Activated CD8-positive, alpha-beta memory T cell treated with anti-CD3 and anti-CD28 coated beads, Interleukin-2, amount 50 U/mL, for 1 hour (primary cell): ENCODE results near the gene C12orf43.
"Not testable (repeated sequence)": the region's sequence is repeated elsewhere in the genome, so short reads cannot be mapped to it uniquely, and the experiment has no call there.

Experiments
- DNase-seq: peaks from one replicate; pipeline ENCODE4 v3.0.0-alpha.2; 2020; ENCODE audit errors: extremely low read depth

The C12orf43 gene

GRCh38 chr12:121015825-121016766 lies at the start of gene C12orf43:
Gene C12orf43, minus strand, starts transcription at chr12:121016487. Its CDS starts 13 bp downstream, at chr12:121016474.
- DNase-seq = peak; percentile 86

GRCh38 chr12:121065345-121065744 lies 49.1 kb upstream of the C12orf43 start:
- no peak for DNase-seq

- not testable (repeated sequence) for DNase-seq
Observed at GRCh38 chr12:121064586-121064985, 48.3 kb upstream of the C12orf43 start.

- DNase-seq = no peak
Observed at GRCh38 chr12:121064116-121064515, 47.8 kb upstream of the C12orf43 start.

GRCh38 chr12:121062391-121063045 lies 46.2 kb upstream of the C12orf43 start:
- no peak for DNase-seq

- no peak for DNase-seq
Observed at GRCh38 chr12:121061831-121062230, 45.5 kb upstream of the C12orf43 start.

- peak; percentile 18 for DNase-seq
Observed at GRCh38 chr12:121060149-121061001, 44.1 kb upstream of the C12orf43 start.

- DNase-seq = no peak
Observed at GRCh38 chr12:121059031-121059898, 43.0 kb upstream of the C12orf43 start.

GRCh38 chr12:121057794-121058193 lies 41.5 kb upstream of the C12orf43 start:
- no peak for DNase-seq

GRCh38 chr12:121053706-121054105 lies 37.4 kb upstream of the C12orf43 start:
- no peak for DNase-seq

GRCh38 chr12:121050725-121051124 lies 34.4 kb upstream of the C12orf43 start:
- no peak for DNase-seq

GRCh38 chr12:121048442-121048841 lies 32.2 kb upstream of the C12orf43 start:
- DNase-seq = no peak

GRCh38 chr12:121047400-121047799 lies 31.1 kb upstream of the C12orf43 start:
- DNase-seq = not testable (repeated sequence)

GRCh38 chr12:121043067-121043466 lies 26.8 kb upstream of the C12orf43 start:
- no peak for DNase-seq

GRCh38 chr12:121038861-121039668 lies 22.8 kb upstream of the C12orf43 start, which contains the start of gene OASL:
Gene OASL, minus strand, starts transcription at chr12:121039246. Its CDS starts 275 bp downstream, at chr12:121038971.
- DNase-seq = peak; percentile 23

GRCh38 chr12:121036810-121037326 lies 20.6 kb upstream of the C12orf43 start:
- no peak for DNase-seq

- DNase-seq = no peak
Observed at GRCh38 chr12:121034616-121035305, 18.5 kb upstream of the C12orf43 start.

- DNase-seq = peak; percentile 38
Observed at GRCh38 chr12:121033625-121034349, 17.5 kb upstream of the C12orf43 start.
